Lower leg skin (tissue), 4 donors: Measurements from ENCODE around the gene CLEC4F. TPM values are rescaled to one million over a fixed set of nuclear protein-coding genes. Genes with fewer than 3 reads are reported as not detected.

Experiments
- DNase-seq, 2 donors: peaks; one replicate each; pipeline ENCODE4 v3.0.0-alpha.2; 2019; ENCODE audit warnings: low spot score in 2 of 2
- H3K4me3 ChIP-seq: fragments of 200-600 bp; sonication (generic); 2 replicates; pipeline ENCODE4 v1.5.1; 2017; ENCODE audit warnings: mild to moderate bottlenecking, low read depth; ENCODE audit not compliant: poor library complexity, severe bottlenecking
- POLR2A ChIP-seq, 2 donors: fragments of 450-650 bp; IDR thresholded peaks; one replicate each; pipeline ENCODE4 v1.6.1; 2016 to 2017; ENCODE audit warnings: antibody characterized with exemption in 2 of 2, mild to moderate bottlenecking in 1 of 2, moderate library complexity in 1 of 2
- WGBS, 2 donors: methylation state at CpG; one replicate each; pipeline ENCODE4 v1.1.5; 2018; 5-methylcytosine and 5-hydroxymethylcytosine counted together
- intact Hi-C: fragments of 100-400 bp; cut with DNase I; formaldehyde crosslinking; loops from one replicate; pipeline ENCODE4 v1.15.0; 2023; ENCODE audit warnings: low total_unique reads
- total RNA-seq, 4 donors: library from RNA; depleted of rRNA; stranded (reverse); fragments of >200 nt; gene quantifications; one replicate each; pipeline ENCODE4 v1.1.0, GENCODE V29; 2016
- TF ChIP-seq, protein P1 (sequence below), 3 donors: fragments of 450-650 bp; IDR thresholded peaks; one replicate each; pipeline ENCODE4 v1.5.1; 2016; ENCODE audit warnings: antibody characterized with exemption in 3 of 3, mild to moderate bottlenecking in 3 of 3, moderate library complexity in 2 of 3

CLEC4F gene
- total RNA-seq, 4 donors from 2014 or later: 0.42 to 1.2 (median 0.82) TPM

DNA sequence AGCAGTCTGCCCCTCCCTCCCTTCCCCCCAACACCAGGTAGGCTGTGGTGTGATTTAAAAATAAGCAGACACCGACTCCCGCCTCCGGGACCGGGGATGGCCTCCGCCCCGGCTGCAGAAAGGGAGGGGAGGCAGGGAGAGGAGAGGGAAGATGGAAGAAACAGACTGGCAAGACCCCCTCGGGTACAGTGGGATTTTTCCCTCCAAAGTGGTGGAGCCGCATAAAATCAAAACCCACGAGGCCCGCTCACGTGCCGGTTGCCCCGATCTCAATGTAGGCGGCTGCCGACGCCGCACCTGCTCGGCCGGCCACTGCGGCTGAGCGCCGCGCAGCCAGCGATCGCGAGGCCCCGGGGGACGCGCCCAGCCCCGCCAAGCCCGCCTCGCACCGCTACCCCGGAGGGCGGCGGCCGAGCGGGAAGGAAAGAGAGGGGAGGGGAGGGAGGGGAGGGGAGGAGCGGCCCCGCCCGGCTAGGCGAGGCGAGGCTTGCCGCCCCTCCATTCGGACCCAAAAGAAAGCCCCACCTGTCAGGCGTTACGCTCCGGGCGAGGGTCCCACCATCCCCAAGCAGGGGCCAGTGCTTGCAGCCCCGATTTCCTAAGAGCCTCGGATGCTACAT lies 53.2 kb downstream of the CLEC4F start:
- intact Hi-C loops: no loop called here
- 0 to 1% methylated on average over 27 to 29 of the region's 51 CpGs for WGBS, 2 donors
- H3K4me3 ChIP-seq: peak overlapping the region; percentile 32
- TF ChIP-seq, protein P1, sequence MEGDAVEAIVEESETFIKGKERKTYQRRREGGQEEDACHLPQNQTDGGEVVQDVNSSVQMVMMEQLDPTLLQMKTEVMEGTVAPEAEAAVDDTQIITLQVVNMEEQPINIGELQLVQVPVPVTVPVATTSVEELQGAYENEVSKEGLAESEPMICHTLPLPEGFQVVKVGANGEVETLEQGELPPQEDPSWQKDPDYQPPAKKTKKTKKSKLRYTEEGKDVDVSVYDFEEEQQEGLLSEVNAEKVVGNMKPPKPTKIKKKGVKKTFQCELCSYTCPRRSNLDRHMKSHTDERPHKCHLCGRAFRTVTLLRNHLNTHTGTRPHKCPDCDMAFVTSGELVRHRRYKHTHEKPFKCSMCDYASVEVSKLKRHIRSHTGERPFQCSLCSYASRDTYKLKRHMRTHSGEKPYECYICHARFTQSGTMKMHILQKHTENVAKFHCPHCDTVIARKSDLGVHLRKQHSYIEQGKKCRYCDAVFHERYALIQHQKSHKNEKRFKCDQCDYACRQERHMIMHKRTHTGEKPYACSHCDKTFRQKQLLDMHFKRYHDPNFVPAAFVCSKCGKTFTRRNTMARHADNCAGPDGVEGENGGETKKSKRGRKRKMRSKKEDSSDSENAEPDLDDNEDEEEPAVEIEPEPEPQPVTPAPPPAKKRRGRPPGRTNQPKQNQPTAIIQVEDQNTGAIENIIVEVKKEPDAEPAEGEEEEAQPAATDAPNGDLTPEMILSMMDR (IDR thresholded peaks at IDR 0.05): no peak
- TF ChIP-seq POLR2A (IDR thresholded peaks at IDR 0.05): no peak
- no peak for DNase-seq

DNA sequence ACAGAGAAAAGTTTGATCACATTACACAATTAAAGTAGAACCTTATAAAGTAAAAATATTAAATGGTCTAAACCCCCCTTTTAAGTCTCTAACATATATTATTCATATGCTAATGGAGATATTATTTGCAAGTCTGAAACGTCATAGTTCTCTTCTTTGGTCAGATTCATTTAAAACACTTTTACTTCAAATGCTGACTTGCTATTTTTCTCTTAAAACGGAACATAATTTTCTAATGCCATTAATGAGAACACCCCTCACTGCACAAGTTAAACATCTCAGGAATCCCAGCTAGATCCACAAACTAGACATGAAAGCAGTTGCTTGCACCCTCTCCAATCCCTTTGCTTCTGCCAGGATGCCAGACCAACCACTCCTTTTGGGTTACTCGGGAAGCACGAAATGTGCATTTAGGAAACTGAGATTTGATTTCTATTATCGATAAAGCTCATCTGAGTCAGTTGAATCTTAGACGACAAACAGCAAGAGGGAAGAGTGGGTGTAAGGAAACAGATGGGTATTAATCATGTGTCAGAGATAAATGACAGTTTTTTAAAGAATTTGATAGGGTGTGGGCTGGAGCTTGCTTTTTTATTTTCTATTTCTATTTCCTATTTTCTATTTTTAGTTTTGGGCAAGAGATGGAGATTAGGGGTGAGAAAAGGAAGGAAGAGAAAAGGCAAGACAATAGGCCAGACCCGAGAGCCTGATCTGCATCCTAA lies 53.9 kb downstream of the CLEC4F start:
- H3K4me3 ChIP-seq: peak overlapping the region; percentile 32
- 15 to 16% methylated on average over 7 of the region's 7 CpGs for WGBS, 2 donors
- no peak for TF ChIP-seq POLR2A (IDR thresholded peaks at IDR 0.05)
- TF ChIP-seq, protein P1 (IDR thresholded peaks at IDR 0.05): no peak
- intact Hi-C loops: no loop called here
- no peak for DNase-seq

DNA sequence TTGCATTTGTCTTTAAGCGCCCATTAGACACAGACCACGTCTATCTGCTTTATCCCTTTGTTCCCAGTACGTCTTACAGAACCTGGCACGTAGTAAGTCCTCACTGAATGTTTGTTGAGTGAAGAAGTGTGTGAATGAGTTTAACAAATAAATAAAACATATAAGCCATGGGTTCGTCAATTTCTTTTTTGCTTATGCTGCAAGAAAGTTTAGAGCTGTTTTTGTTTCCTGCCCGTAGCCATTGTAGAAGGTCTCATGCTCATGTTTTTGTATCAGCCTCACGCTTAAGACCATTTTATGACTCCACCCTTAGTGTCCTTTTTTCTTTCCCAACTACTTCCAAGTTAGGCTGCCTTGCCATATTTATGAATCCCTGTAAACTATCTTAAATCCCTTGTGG lies 54.9 kb downstream of the CLEC4F start:
- intact Hi-C loops: no loop called here
- DNase-seq: no peak
- H3K4me3 ChIP-seq: no peak overlapping the region
- WGBS, 2 donors: 84 to 90% methylated on average over 7 of the region's 7 CpGs
- no peak for TF ChIP-seq POLR2A (IDR thresholded peaks at IDR 0.05)
- TF ChIP-seq, protein P1 (IDR thresholded peaks at IDR 0.05): no peak

DNA sequence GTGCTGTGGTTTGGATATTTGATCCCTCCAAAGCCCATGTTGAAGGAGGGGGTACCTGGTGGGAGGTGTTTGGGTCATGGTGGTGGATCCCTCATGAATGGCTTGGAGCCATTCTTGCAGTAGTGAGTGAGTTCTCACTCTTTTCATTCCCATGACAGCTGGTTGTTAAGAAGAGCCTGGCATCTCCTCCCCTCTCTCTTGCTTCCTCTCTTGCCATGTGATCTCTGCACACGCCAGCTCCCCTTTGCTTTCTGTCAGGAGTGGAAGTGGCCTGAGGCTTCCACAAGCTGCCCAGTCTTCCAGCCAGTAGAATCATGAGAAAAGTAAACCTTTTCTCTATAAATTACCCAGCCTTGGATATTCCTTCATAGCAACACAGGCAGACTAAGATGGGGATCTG lies 61.0 kb downstream of the CLEC4F start:
- H3K4me3 ChIP-seq: no peak overlapping the region
- intact Hi-C loops: no loop called here
- no peak for DNase-seq
- TF ChIP-seq, protein P1 (IDR thresholded peaks at IDR 0.05): no peak
- no peak for TF ChIP-seq POLR2A (IDR thresholded peaks at IDR 0.05)
- WGBS, 2 donors: 59 to 65% methylated on average over 1 of the region's 1 CpG

Other genes starting within 250 kb of the CLEC4F start
- gene ADD2, start 52.4 kb downstream of the CLEC4F start, total RNA-seq: 1 to 10 TPM in 1 of 4 donors, under 1 TPM in 3; 0.17 to 1.2 (median 0.54) TPM
- gene FIGLA, start 30.0 kb downstream of the CLEC4F start, total RNA-seq: not detected
- 10 to 100 TPM; 26.8 to 57.6 (median 39.4) TPM for gene CD207, start 15.2 kb upstream of the CLEC4F start, total RNA-seq
- 1 to 10 TPM in 3 of 4 donors, not detected in 1; 1.7 to 6.4 (median 4.3) TPM for gene VAX2, start 80.0 kb upstream of the CLEC4F start, total RNA-seq
- gene ATP6V1B1, start 115.3 kb upstream of the CLEC4F start, total RNA-seq: 100 to 1,000 TPM in 1 of 4 donors, 10 to 100 TPM in 2, 1 to 10 TPM in 1; 7.3 to 110 (median 55.0) TPM
- gene ANKRD53, start 158.0 kb upstream of the CLEC4F start, total RNA-seq: 1 to 10 TPM in 1 of 4 donors, under 1 TPM in 2, not detected in 1; 0.27 to 1.3 (median 0.84) TPM
- 10 to 100 TPM; 12.5 to 24.9 (median 20.7) TPM for gene TEX261, start 174.3 kb upstream of the CLEC4F start, total RNA-seq
- 100 to 1,000 TPM in 2 of 4 donors, 10 to 100 TPM in 2; 89.9 to 130 (median 104) TPM for gene NAGK, start 248.0 kb upstream of the CLEC4F start, total RNA-seq